GM23248 (cell line): ENCODE data around the gene SARDH.

ENCODE experiments used
- EZH2 ChIP-seq: fragments of 200-600 bp; sonication (generic); IDR thresholded peaks from 2 replicates; pipeline ENCODE4 v1.6.1; 2018; ENCODE audit warnings: antibody characterized with exemption, mild to moderate bottlenecking; ENCODE audit not compliant: insufficient read depth, poor library complexity, severe bottlenecking
- EZH2phosphoT487 ChIP-seq: fragments of 200-600 bp; sonication (generic); IDR thresholded peaks from 2 replicates; pipeline ENCODE4 v1.6.1; 2018; ENCODE audit warnings: antibody characterized with exemption, moderate library complexity, mild to moderate bottlenecking, low read depth; ENCODE audit not compliant: insufficient read depth

DNA sequence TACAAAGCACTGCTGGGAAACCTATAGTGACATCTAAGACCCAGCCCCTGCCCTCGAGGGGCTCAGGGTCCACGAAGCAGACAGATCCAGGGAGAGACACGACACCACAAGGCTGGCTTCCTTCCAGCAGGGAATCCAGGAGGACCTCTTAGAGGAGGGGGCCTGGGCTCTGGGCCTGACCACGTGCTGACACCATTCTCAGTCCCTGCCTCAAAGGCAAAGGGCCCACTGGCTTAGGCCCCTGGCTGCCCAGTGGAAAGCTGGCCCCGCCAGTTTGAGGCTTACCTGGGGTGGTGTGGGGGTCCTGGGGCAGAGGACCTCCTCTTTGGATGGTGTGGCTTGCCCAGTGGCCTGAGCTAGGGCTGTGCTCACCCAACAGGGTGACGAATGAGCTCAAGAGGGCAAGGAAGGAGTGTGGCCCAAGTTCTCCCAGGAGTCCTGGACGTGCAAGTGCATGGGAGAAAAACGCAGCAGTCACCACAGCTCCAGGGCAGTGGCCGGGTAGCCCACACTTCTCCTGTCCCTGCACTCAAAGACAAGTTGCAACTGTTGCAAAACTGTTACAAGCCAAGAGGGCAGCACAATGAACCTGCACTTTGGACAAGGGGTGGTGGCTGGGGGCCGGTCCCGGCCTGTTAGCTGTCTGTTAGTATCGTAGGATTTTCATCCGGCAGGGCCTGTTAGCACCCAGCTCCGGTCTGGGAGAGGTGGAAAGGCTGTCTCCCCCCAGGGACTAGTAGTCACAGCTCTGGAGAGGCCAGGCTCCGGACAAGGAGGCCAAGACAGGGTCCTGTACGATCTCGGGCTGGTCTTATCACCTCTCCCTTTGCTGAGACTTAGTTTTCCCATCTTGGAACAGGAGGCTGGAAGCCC, 1.5 kb upstream of the SARDH start:
- TF ChIP-seq EZH2 (no peak), EZH2phosphoT487 (no peak)
